HEK293T (cell line): Measurements from ENCODE around the gene RPL37.

Experiments
- CTCF ChIA-PET: fragments of 350-600 bp; formaldehyde crosslinking; extraction: SDS; loops from one replicate; lab custom pipeline; 2021; ENCODE audit warnings: antibody characterized with exemption, inconsistent platforms; lab: Yijun Ruan, JAX
- POLR2A ChIA-PET: fragments of 350-600 bp; formaldehyde crosslinking; extraction: SDS; loops from one replicate; lab custom pipeline; 2020; ENCODE audit warnings: antibody characterized with exemption, inconsistent platforms; lab: Yijun Ruan, JAX
- DNase-seq: peaks from one replicate; pipeline ENCODE4 v3.0.0; 2012; ENCODE audit warnings: mixed read lengths; ENCODE audit errors: extremely low spot score
- ARNT ChIP-seq: fragments of 450-650 bp; IDR thresholded peaks from 2 replicates; pipeline ENCODE4 v1.6.1; 2017; ENCODE audit warnings: mild to moderate bottlenecking
- BHLHE40 ChIP-seq: fragments of 450-650 bp; IDR thresholded peaks from 2 replicates; pipeline ENCODE4 v1.6.1; 2016; ENCODE audit warnings: mild to moderate bottlenecking, moderate library complexity, borderline replicate concordance
- CTBP1 ChIP-seq: fragments of 450-650 bp; IDR thresholded peaks from 2 replicates; pipeline ENCODE4 v1.6.1; 2016; ENCODE audit warnings: borderline replicate concordance
- ELF4 ChIP-seq: fragments of 450-650 bp; IDR thresholded peaks from 2 replicates; pipeline ENCODE4 v1.6.1; 2017; ENCODE audit warnings: antibody characterized with exemption
- FOXA1 ChIP-seq: fragments of 450-650 bp; IDR thresholded peaks from 2 replicates; pipeline ENCODE4 v1.6.1; 2016; ENCODE audit warnings: mild to moderate bottlenecking
- FOXK2 ChIP-seq: fragments of 450-650 bp; IDR thresholded peaks from 2 replicates; pipeline ENCODE4 v1.6.1; 2016; ENCODE audit warnings: mild to moderate bottlenecking
- FOXM1 ChIP-seq: fragments of 450-650 bp; IDR thresholded peaks from 2 replicates; pipeline ENCODE4 v1.6.1; 2017; ENCODE audit warnings: mild to moderate bottlenecking, borderline replicate concordance
- HDGF ChIP-seq: fragments of 450-650 bp; IDR thresholded peaks from 2 replicates; pipeline ENCODE4 v1.6.1; 2017; ENCODE audit warnings: antibody characterized with exemption, borderline replicate concordance
- L3MBTL2 ChIP-seq: fragments of 450-650 bp; conservative IDR thresholded peaks from 2 replicates; pipeline ENCODE4 v1.6.1; 2016; ENCODE audit warnings: mild to moderate bottlenecking
- LEF1 ChIP-seq: fragments of 450-650 bp; IDR thresholded peaks from 2 replicates; pipeline ENCODE4 v1.6.1; 2017; ENCODE audit warnings: mild to moderate bottlenecking, borderline replicate concordance
- NFRKB ChIP-seq: fragments of 450-650 bp; IDR thresholded peaks from 2 replicates; pipeline ENCODE4 v1.6.1; 2016; ENCODE audit warnings: mild to moderate bottlenecking, moderate library complexity
- PKNOX1 ChIP-seq: fragments of 450-650 bp; IDR thresholded peaks from 2 replicates; pipeline ENCODE4 v1.6.1; 2016
- SP1 ChIP-seq: fragments of 450-650 bp; IDR thresholded peaks from 2 replicates; pipeline ENCODE4 v1.6.1; 2017
- SUZ12 ChIP-seq: fragments of 450-650 bp; IDR thresholded peaks from 2 replicates; pipeline ENCODE4 v1.6.1; 2016; ENCODE audit warnings: mild to moderate bottlenecking
- TARDBP ChIP-seq: fragments of 450-650 bp; IDR thresholded peaks from 2 replicates; pipeline ENCODE4 v1.6.1; 2016
- ZNF384 ChIP-seq: fragments of 450-650 bp; IDR thresholded peaks from 2 replicates; pipeline ENCODE4 v1.6.1; 2016

The RPL37 gene

GRCh38 chr5:40823459-40823858, 11.6 kb downstream of the RPL37 start:
- no peak for DNase-seq
- TF ChIP-seq FOXM1 = no peak
- TF ChIP-seq NFRKB = no peak
- TF ChIP-seq L3MBTL2 = no peak
- POLR2A ChIA-PET = interaction anchor here (2.2 to 2.6 kb wide), 2 partner anchors 8 to 12 kb away, joined by 7 to 10 read pairs; partner anchors contain the start of gene RPL37
- CTCF ChIA-PET = no interaction called here

- ChIA-PET POLR2A (interaction anchor here (0.9 kb wide), 1 partner anchor 16 kb away, joined by 3 read pairs; no protein-coding TSS in a partner anchor), CTCF (interaction anchor here (0.6 kb wide), 1 partner anchor 75 kb away, joined by 3 read pairs; no protein-coding TSS in a partner anchor)
- TF ChIP-seq HDGF (no peak), TARDBP (no peak), FOXK2 (no peak), ELF4 (no peak), L3MBTL2 (no peak), LEF1 (no peak), SUZ12 (no peak), FOXM1 (no peak)
- DNase-seq = no peak
These were observed 21.2 kb downstream of the RPL37 start for GRCh38 chr5:40813698-40814281.

GRCh38 chr5:40812125-40812524, 22.9 kb downstream of the RPL37 start:
- POLR2A ChIA-PET = interaction anchor here (0.8 kb wide), 1 partner anchor 23 kb away, joined by 3 read pairs; the partner anchor contains the start of gene RPL37
- DNase-seq = no peak
- CTCF ChIA-PET = no interaction called here
- TF ChIP-seq NFRKB = no peak
- TF ChIP-seq L3MBTL2 = no peak
- TF ChIP-seq LEF1 = no peak
- TF ChIP-seq SUZ12 = no peak
- no peak for TF ChIP-seq TARDBP
- TF ChIP-seq FOXK2 = no peak
- TF ChIP-seq SP1 = no peak
- no peak for TF ChIP-seq FOXM1
- no peak for TF ChIP-seq ELF4
- TF ChIP-seq CTBP1 = no peak
- TF ChIP-seq FOXA1 = no peak
- TF ChIP-seq ZNF384 = no peak
- TF ChIP-seq BHLHE40 = no peak
- no peak for TF ChIP-seq HDGF
- no peak for TF ChIP-seq PKNOX1
- no peak for TF ChIP-seq ARNT

- TF ChIP-seq FOXK2 (no peak), FOXA1 (no peak)
- ChIA-PET CTCF (no interaction called here), POLR2A (interaction anchor here (0.9 to 1.0 kb wide), 3 partner anchors 27 to 33 kb away, joined by 3 to 4 read pairs (median 3); partner anchors contain the start of gene RPL37)
- DNase-seq = no peak
These were observed 33.1 kb downstream of the RPL37 start for GRCh38 chr5:40801771-40802562.

GRCh38 chr5:40799258-40799657, 35.8 kb downstream of the RPL37 start:
- TF ChIP-seq BHLHE40 (no peak), HDGF (no peak), FOXM1 (no peak), FOXA1 (no peak), NFRKB (no peak), PKNOX1 (no peak), ELF4 (no peak), SP1 (no peak), ARNT (no peak), FOXK2 (no peak), LEF1 (no peak), L3MBTL2 (no peak), CTBP1 (no peak), SUZ12 (no peak), ZNF384 (no peak), TARDBP (no peak)
- no peak for DNase-seq
- CTCF ChIA-PET = no interaction called here
- POLR2A ChIA-PET = interaction anchor here (1.0 to 1.5 kb wide), 2 partner anchors 11 to 45 kb away, joined by 3 read pairs; no protein-coding TSS in a partner anchor

GRCh38 chr5:40798801-40799210, 36.2 kb downstream of the RPL37 start:
- DNase-seq = no peak
- POLR2A ChIA-PET = interaction anchor here (0.7 to 1.5 kb wide), 6 partner anchors 12 to 44 kb away, joined by 3 to 4 read pairs (median 3); no protein-coding TSS in a partner anchor
- no peak for TF ChIP-seq CTBP1
- no peak for TF ChIP-seq ZNF384
- no peak for TF ChIP-seq ELF4
- no peak for TF ChIP-seq FOXK2
- TF ChIP-seq LEF1 = no peak
- TF ChIP-seq PKNOX1 = no peak
- TF ChIP-seq FOXM1 = no peak
- TF ChIP-seq SP1 = no peak
- TF ChIP-seq NFRKB = no peak
- no peak for TF ChIP-seq SUZ12
- CTCF ChIA-PET = interaction anchor here (0.6 kb wide), 1 partner anchor 45 kb away, joined by 3 read pairs; no protein-coding TSS in a partner anchor
